PC-3 (cell line): ENCODE data around the gene HHIPL1. TPM values are rescaled to one million over a fixed set of nuclear protein-coding genes. Genes with fewer than 3 reads are reported as not detected.

ENCODE experiments used
- ATAC-seq: fragments of 200-7000 bp; cut with Tn5 transposase; 2 replicates; pipeline ENCODE4 v1.9.1; 2020; ENCODE audit warnings: mild to moderate bottlenecking, moderate library complexity
- BruUV-seq: library from RNA; stranded (reverse); fragments of 400-500 nt; replicated peaks from 2 replicates; lab custom pipeline; 2021; lab: Mats Ljungman, UMichigan
- CTCF ChIA-PET: fragments of 300-600 bp; sonication (Branson Sonifier 250); formaldehyde crosslinking; loops from one replicate; lab custom pipeline; 2022; ENCODE audit warnings: antibody characterized with exemption; lab: Charles Lee
- POLR2A ChIA-PET: fragments of 300-600 bp; sonication (Branson Sonifier 250); formaldehyde crosslinking; loops from one replicate; lab custom pipeline; 2022; ENCODE audit warnings: antibody characterized with exemption; ENCODE audit not compliant: unreplicated experiment; lab: Charles Lee
- DNase-seq: peaks from one replicate; pipeline ENCODE4 v3.0.0-alpha.2; 2015
- H2AFZ ChIP-seq: fragments of 300-600 bp; sonication (generic); 2 replicates; pipeline ENCODE4 v1.6.0; 2016; ENCODE audit warnings: antibody characterized with exemption, low read length
- H3F3A ChIP-seq: fragments of 300-600 bp; sonication (generic); one replicate; pipeline ENCODE4 v1.6.0; 2017; ENCODE audit warnings: antibody characterized with exemption, low read length, control low read depth, mild to moderate bottlenecking; ENCODE audit not compliant: unreplicated experiment
- H3K27ac ChIP-seq: fragments of 300-600 bp; sonication (generic); 2 replicates; pipeline ENCODE4 v1.5.1; 2016; ENCODE audit warnings: mild to moderate bottlenecking, low read length
- H3K27me3 ChIP-seq: fragments of 300-600 bp; sonication (generic); 2 replicates; pipeline ENCODE4 v1.6.1; 2016; ENCODE audit warnings: low read length, mixed read lengths
- H3K36me3 ChIP-seq: fragments of 300-600 bp; sonication (generic); 2 replicates; pipeline ENCODE4 v1.6.1; 2016; ENCODE audit warnings: low read depth, mixed run types, low read length, mixed read lengths
- H3K4me1 ChIP-seq: fragments of 300-600 bp; sonication (generic); 2 replicates; pipeline ENCODE4 v1.5.1; 2016; ENCODE audit warnings: low read length; ENCODE audit not compliant: insufficient read depth
- H3K4me2 ChIP-seq: fragments of 300-600 bp; sonication (generic); 2 replicates; pipeline ENCODE4 v1.6.0; 2016; ENCODE audit warnings: low read length
- H3K4me3 ChIP-seq: fragments of 300-600 bp; sonication (generic); 2 replicates; pipeline ENCODE4 v1.5.1; 2016; ENCODE audit warnings: mild to moderate bottlenecking, low read length, mixed read lengths
- H3K79me2 ChIP-seq: fragments of 300-600 bp; sonication (generic); 2 replicates; pipeline ENCODE4 v1.6.1; 2017; ENCODE audit warnings: low read length, mixed read lengths
- H3K9ac ChIP-seq: fragments of 300-600 bp; sonication (generic); 2 replicates; pipeline ENCODE4 v1.6.0; 2016; ENCODE audit warnings: mild to moderate bottlenecking, low read length
- H3K9me2 ChIP-seq: fragments of 300-600 bp; sonication (generic); replicated peaks from 2 replicates; pipeline ENCODE4 v1.6.1; 2016; ENCODE audit warnings: mixed run types, low read length, mixed read lengths
- H3K9me3 ChIP-seq: fragments of 300-600 bp; sonication (generic); 2 replicates; pipeline ENCODE4 v1.6.1; 2016; ENCODE audit warnings: low read length, mixed read lengths
- H4K20me1 ChIP-seq: fragments of 300-600 bp; sonication (generic); 2 replicates; pipeline ENCODE4 v1.6.1; 2016; ENCODE audit warnings: low read length, mixed read lengths
- CTCF ChIP-seq: fragments of 300-600 bp; sonication (generic); conservative IDR thresholded peaks from 2 replicates; pipeline ENCODE4 v1.5.1; 2017; ENCODE audit warnings: antibody characterized with exemption, low read depth, mild to moderate bottlenecking, low read length
- EZH2 ChIP-seq: fragments of 300-600 bp; sonication (generic); IDR thresholded peaks from one replicate; pipeline ENCODE4 v1.6.1; 2017; ENCODE audit warnings: antibody characterized with exemption, mild to moderate bottlenecking, low read length; ENCODE audit not compliant: unreplicated experiment
- EZH2phosphoT487 ChIP-seq: fragments of 300-600 bp; sonication (generic); IDR thresholded peaks from 2 replicates; pipeline ENCODE4 v1.6.1; 2018; ENCODE audit warnings: mild to moderate bottlenecking, antibody characterized with exemption, low read length, borderline replicate concordance
- intact Hi-C: fragments of 100-400 bp; cut with micrococcal nuclease; formaldehyde crosslinking; loops from 2 replicates; pipeline ENCODE4 v1.9.0; 2023
- total RNA-seq: library from RNA; depleted of rRNA; stranded (reverse); fragments of >200 nt; gene quantifications from 2 replicates; pipeline ENCODE4 v1.2.3, GENCODE V29; 2014

The HHIPL1 gene
- total RNA-seq, 1 experiment from 2014 or later, result 0.84 TPM

DNA sequence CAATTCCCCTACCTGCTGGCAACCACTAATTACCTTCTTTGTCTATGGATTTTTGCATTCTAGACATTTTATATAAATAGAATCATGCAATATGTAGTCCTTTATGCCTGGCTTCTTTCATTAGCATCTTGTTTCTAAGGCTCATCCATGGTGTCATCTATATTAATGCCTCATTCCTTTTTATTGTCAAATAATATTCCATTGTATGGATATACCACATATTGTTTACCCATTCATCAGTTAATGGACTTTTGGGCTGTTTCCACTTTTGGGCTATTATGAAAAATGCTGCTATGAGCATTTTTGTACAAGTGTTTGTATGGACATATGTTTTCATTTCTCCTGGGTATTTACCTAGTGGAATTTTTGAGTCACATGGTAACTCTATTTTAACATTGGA, 57.2 kb downstream of the HHIPL1 start:
- POLR2A ChIA-PET, result no interaction called here
- Histone ChIP-seq H3K4me1 (no peaks in the 10 kb centered on the region), H4K20me1 (no peaks in the 10 kb centered on the region), H3K4me2 (no peak overlapping the region), H3K9ac (no peak overlapping the region), H3K36me3 (no peaks in the 10 kb centered on the region), H3K9me2 (no peaks in the 10 kb centered on the region), H2AFZ (no peak overlapping the region), H3K27ac (no peak overlapping the region), H3K9me3 (no peaks in the 10 kb centered on the region), H3K4me3 (no peak overlapping the region), H3K79me2 (no peaks in the 10 kb centered on the region), H3F3A (no peaks in the 10 kb centered on the region), H3K27me3 (no peaks in the 10 kb centered on the region)
- ATAC-seq, result no peak
- intact Hi-C loops, result no loop called here
- TF ChIP-seq CTCF (no peak), EZH2phosphoT487 (no peak), EZH2 (no peak)
- BruUV-seq, result no TSS peak
- no peak for DNase-seq
- CTCF ChIA-PET, result no interaction called here

DNA sequence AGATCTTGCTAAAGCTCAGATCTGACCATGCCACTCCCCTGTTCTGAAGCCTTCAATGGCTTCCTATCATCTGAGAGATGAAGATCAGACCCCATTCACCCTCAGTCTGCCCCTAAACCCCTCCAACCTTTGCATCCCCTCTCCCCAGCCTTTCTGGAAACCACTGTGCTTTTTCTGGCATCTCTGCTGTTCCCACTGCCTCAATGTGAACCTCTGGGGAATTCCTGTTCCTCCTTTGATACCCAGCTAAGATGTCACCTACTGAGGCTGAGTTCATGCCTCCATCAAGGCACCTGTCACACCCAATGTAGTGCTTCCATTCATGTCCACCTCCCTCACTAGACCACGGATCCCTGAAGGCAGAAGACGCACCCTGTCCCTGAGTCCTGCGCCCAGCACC, 58.5 kb downstream of the HHIPL1 start:
- Histone ChIP-seq H3K9me2 (no peaks in the 10 kb centered on the region), H3K9ac (no peak overlapping the region), H3K27ac (no peak overlapping the region), H3K4me1 (no peaks in the 10 kb centered on the region), H3K4me2 (no peak overlapping the region), H3K79me2 (no peaks in the 10 kb centered on the region), H3K4me3 (no peak overlapping the region), H4K20me1 (no peaks in the 10 kb centered on the region), H3K36me3 (no peaks in the 10 kb centered on the region), H3F3A (no peaks in the 10 kb centered on the region), H2AFZ (no peak overlapping the region), H3K9me3 (no peaks in the 10 kb centered on the region), H3K27me3 (no peaks in the 10 kb centered on the region)
- ATAC-seq (no peak), DNase-seq (no peak)
- no TSS peak for BruUV-seq
- intact Hi-C loops, result no loop called here
- TF ChIP-seq EZH2phosphoT487 (no peak), CTCF (no peak), EZH2 (no peak)
- POLR2A ChIA-PET, result no interaction called here
- CTCF ChIA-PET, result no interaction called here

- no peaks in the 10 kb centered on the region for H3K79me2 ChIP-seq
- H2AFZ ChIP-seq, result no peak overlapping the region
- no peaks in the 10 kb centered on the region for H4K20me1 ChIP-seq
- no peaks in the 10 kb centered on the region for H3F3A ChIP-seq
- H3K36me3 ChIP-seq, result no peaks in the 10 kb centered on the region
- no peak overlapping the region for H3K9ac ChIP-seq
- CTCF ChIA-PET, result no interaction called here
- no peak overlapping the region for H3K4me2 ChIP-seq
- TF ChIP-seq CTCF, result no peak
- no peak for TF ChIP-seq EZH2
- no peak for TF ChIP-seq EZH2phosphoT487
- no peak overlapping the region for H3K27ac ChIP-seq
- no peaks in the 10 kb centered on the region for H3K9me3 ChIP-seq
- POLR2A ChIA-PET, result no interaction called here
- H3K4me1 ChIP-seq, result no peaks in the 10 kb centered on the region
- ATAC-seq (no peak), DNase-seq (no peak)
- intact Hi-C loops, result no loop called here
- H3K9me2 ChIP-seq, result no peaks in the 10 kb centered on the region
- H3K27me3 ChIP-seq, result no peaks in the 10 kb centered on the region
- no peak overlapping the region for H3K4me3 ChIP-seq
- BruUV-seq, result no TSS peak
Measured at GRCh38 chr14:99704037-99704436, 59.1 kb downstream of the HHIPL1 start.
